ENCODE data around the gene SARM1.

SARM1 gene

GRCh38 chr17:28402224-28402630 lies 30.7 kb downstream of the SARM1 start:
- H3K36me3 ChIP-seq (replicated peaks; ENCODE audit: insufficient read depth, low read length), result no peaks in the 10 kb centered on the region
- no peak for DNase-seq
- H3K4me3 ChIP-seq (ENCODE audit: low read length), result no peak overlapping the region
- no peaks in the 10 kb centered on the region for H3K9me3 ChIP-seq (replicated peaks; ENCODE audit: insufficient read depth, low read length)
- H3K9ac ChIP-seq (ENCODE audit: low read length), result no peak overlapping the region
- no peaks in the 10 kb centered on the region for H3F3A ChIP-seq (ENCODE audit: insufficient read depth, low read length)
- H3K4me1 ChIP-seq (ENCODE audit: low read length), result no peaks in the 10 kb centered on the region
- no peak overlapping the region for H3K4me2 ChIP-seq (ENCODE audit: low read depth, low read length)
- TF ChIP-seq EZH2 (optimal IDR thresholded peaks at IDR 0.05; ENCODE audit: low read depth, low read length) (no peak), EZH2phosphoT487 (IDR thresholded peaks at IDR 0.05; ENCODE audit: low read length) (no peak)
- TF ChIP-seq, protein P1, sequence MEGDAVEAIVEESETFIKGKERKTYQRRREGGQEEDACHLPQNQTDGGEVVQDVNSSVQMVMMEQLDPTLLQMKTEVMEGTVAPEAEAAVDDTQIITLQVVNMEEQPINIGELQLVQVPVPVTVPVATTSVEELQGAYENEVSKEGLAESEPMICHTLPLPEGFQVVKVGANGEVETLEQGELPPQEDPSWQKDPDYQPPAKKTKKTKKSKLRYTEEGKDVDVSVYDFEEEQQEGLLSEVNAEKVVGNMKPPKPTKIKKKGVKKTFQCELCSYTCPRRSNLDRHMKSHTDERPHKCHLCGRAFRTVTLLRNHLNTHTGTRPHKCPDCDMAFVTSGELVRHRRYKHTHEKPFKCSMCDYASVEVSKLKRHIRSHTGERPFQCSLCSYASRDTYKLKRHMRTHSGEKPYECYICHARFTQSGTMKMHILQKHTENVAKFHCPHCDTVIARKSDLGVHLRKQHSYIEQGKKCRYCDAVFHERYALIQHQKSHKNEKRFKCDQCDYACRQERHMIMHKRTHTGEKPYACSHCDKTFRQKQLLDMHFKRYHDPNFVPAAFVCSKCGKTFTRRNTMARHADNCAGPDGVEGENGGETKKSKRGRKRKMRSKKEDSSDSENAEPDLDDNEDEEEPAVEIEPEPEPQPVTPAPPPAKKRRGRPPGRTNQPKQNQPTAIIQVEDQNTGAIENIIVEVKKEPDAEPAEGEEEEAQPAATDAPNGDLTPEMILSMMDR (IDR thresholded peaks at IDR 0.05; ENCODE audit: low read length), result no peak
- no peak overlapping the region for H2AFZ ChIP-seq (ENCODE audit: low read length)
- H3K9me2 ChIP-seq (replicated peaks; ENCODE audit: insufficient read depth, low read length), result no peaks in the 10 kb centered on the region
- H3K27ac ChIP-seq (ENCODE audit: low read length), result no peak overlapping the region
- no peaks in the 10 kb centered on the region for H4K20me1 ChIP-seq (ENCODE audit: insufficient read depth, low read length)
- H3K27me3 ChIP-seq (replicated peaks; ENCODE audit: insufficient read depth, low read length), result peaks cover 5% of the 10 kb centered on the region; the same call in 1 of the 2 replicates
- H3K79me2 ChIP-seq (ENCODE audit: low read length), result no peaks in the 10 kb centered on the region

DNA sequence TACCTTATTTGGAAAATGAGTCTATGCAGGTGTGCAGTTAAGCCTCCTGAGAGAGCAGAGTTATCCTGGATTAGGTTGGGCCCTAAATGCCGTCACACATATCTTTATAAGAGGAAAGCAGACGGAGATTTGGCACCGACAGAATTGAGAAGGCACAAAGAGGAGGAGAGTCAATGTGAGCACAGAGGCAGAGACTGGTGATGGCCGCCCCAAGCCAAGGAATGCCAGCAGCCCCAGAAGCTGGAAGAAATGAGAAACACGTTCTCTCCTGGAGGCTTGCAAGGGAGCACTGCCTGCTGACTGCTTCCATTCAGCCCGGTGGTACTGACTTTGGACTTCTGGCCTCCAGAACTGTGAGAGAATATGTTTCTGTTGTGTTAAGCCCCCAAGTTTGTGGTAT lies 31.4 kb downstream of the SARM1 start:
- Histone ChIP-seq H3K27ac (ENCODE audit: low read length) (no peak overlapping the region), H3K4me2 (ENCODE audit: low read depth, low read length) (no peak overlapping the region), H3K4me3 (ENCODE audit: low read length) (no peak overlapping the region), H3K79me2 (ENCODE audit: low read length) (no peaks in the 10 kb centered on the region), H4K20me1 (ENCODE audit: insufficient read depth, low read length) (no peaks in the 10 kb centered on the region), H3K9me3 (replicated peaks; ENCODE audit: insufficient read depth, low read length) (no peaks in the 10 kb centered on the region), H3K9ac (ENCODE audit: low read length) (no peak overlapping the region), H3K9me2 (replicated peaks; ENCODE audit: insufficient read depth, low read length) (no peaks in the 10 kb centered on the region), H3F3A (ENCODE audit: insufficient read depth, low read length) (no peaks in the 10 kb centered on the region), H3K36me3 (replicated peaks; ENCODE audit: insufficient read depth, low read length) (no peaks in the 10 kb centered on the region), H2AFZ (ENCODE audit: low read length) (no peak overlapping the region), H3K27me3 (replicated peaks; ENCODE audit: insufficient read depth, low read length) (peaks cover 5% of the 10 kb centered on the region; the same call in 1 of the 2 replicates), H3K4me1 (ENCODE audit: low read length) (no peaks in the 10 kb centered on the region)
- TF ChIP-seq, protein P1 (IDR thresholded peaks at IDR 0.05; ENCODE audit: low read length), result no peak
- no peak for TF ChIP-seq EZH2phosphoT487 (IDR thresholded peaks at IDR 0.05; ENCODE audit: low read length)
- no peak for TF ChIP-seq EZH2 (optimal IDR thresholded peaks at IDR 0.05; ENCODE audit: low read depth, low read length)
- no peak for DNase-seq

DNA sequence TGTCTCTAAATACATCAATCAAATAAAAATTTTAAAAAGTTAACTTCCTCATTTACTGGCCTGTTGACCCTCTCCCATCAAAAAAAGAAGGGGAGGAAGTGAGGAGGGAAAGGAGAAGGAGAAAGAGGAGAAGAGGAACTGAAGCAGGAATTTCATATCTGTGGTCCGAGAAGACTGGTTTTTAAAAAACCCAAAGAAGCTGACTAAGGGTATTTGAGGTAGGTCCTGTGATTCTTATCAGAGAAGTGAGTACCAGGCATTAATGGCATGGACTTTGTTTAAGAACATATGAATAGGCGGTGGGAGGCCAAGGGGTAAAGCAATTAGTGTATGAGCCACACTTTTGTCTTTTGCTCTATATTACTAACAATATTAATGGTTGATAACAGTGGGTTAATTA lies 32.5 kb downstream of the SARM1 start:
- TF ChIP-seq EZH2 (optimal IDR thresholded peaks at IDR 0.05; ENCODE audit: low read depth, low read length), result no peak
- no peak for TF ChIP-seq EZH2phosphoT487 (IDR thresholded peaks at IDR 0.05; ENCODE audit: low read length)
- TF ChIP-seq, protein P1 (IDR thresholded peaks at IDR 0.05; ENCODE audit: low read length), result no peak
- Histone ChIP-seq H3K27ac (ENCODE audit: low read length) (no peak overlapping the region), H3K9me3 (replicated peaks; ENCODE audit: insufficient read depth, low read length) (no peaks in the 10 kb centered on the region), H3K79me2 (ENCODE audit: low read length) (no peaks in the 10 kb centered on the region), H3K4me1 (ENCODE audit: low read length) (no peaks in the 10 kb centered on the region), H3K36me3 (replicated peaks; ENCODE audit: insufficient read depth, low read length) (no peaks in the 10 kb centered on the region), H2AFZ (ENCODE audit: low read length) (no peak overlapping the region), H3K4me2 (ENCODE audit: low read depth, low read length) (no peak overlapping the region), H3K9ac (ENCODE audit: low read length) (no peak overlapping the region), H3K27me3 (replicated peaks; ENCODE audit: insufficient read depth, low read length) (peaks cover 5% of the 10 kb centered on the region; the same call in 1 of the 2 replicates), H3K9me2 (replicated peaks; ENCODE audit: insufficient read depth, low read length) (no peaks in the 10 kb centered on the region), H4K20me1 (ENCODE audit: insufficient read depth, low read length) (no peaks in the 10 kb centered on the region), H3K4me3 (ENCODE audit: low read length) (no peak overlapping the region), H3F3A (ENCODE audit: insufficient read depth, low read length) (no peaks in the 10 kb centered on the region)
- no peak for DNase-seq
